Measurements from ENCODE around the gene TSEN34. TPM values are rescaled to one million over a fixed set of nuclear protein-coding genes. Genes with fewer than 3 reads are reported as not detected.

The TSEN34 gene
- total and polyA plus RNA-seq, 2 experiments from 2014 or later, result 36.6 to 53.4 TPM

GRCh38 chr19:54152878-54153524 is 38.1 kb upstream of the TSEN34 start:
- H3K36me3 Mint-ChIP-seq (ENCODE audit: low read depth), result peaks cover 74% of the 10 kb centered on the region
- H3F3A ChIP-seq (replicated peaks; ENCODE audit: low read depth), result peaks cover 21% of the 10 kb centered on the region
- ATAC-seq, result no peak
- no peaks in the 10 kb centered on the region; the same call in 2 of the 3 replicates for H3K9me3 Mint-ChIP-seq
- no peak for DNase-seq (ENCODE audit: low spot score)
- TF ChIP-seq ETS1 (IDR thresholded peaks at IDR 0.05) (no peak), ZNF331 (CRISPR knock-in tag; IDR thresholded peaks at IDR 0.05; ENCODE audit: low read depth) (no peak), CREB1 (CRISPR knock-in tag; IDR thresholded peaks at IDR 0.05; ENCODE audit: low read depth) (no peak), ZNF114 (CRISPR knock-in tag; IDR thresholded peaks at IDR 0.05) (no peak), STAT1 (IDR thresholded peaks at IDR 0.05; ENCODE audit: unreplicated experiment) (no peak), NANOG (IDR thresholded peaks at IDR 0.05; ENCODE audit: borderline replicate concordance) (no peak), ZNF462 (CRISPR knock-in tag; IDR thresholded peaks at IDR 0.05) (no peak), POLR2AphosphoS5 (IDR thresholded peaks at IDR 0.05; ENCODE audit: low read depth) (no peak), EZH2phosphoT487 (IDR thresholded peaks at IDR 0.05; ENCODE audit: unreplicated experiment) (no peak), JUNB (IDR thresholded peaks at IDR 0.05; ENCODE audit: unreplicated experiment) (no peak), CTCF (conservative IDR thresholded peaks at IDR 0.05; ENCODE audit: low read depth in 2 of 2) (no peak), EZH2 (IDR thresholded peaks at IDR 0.05; ENCODE audit: low read depth, unreplicated experiment) (no peak), REST (IDR thresholded peaks at IDR 0.05; ENCODE audit: unreplicated experiment) (no peak)
- peaks cover 10% of the 10 kb centered on the region; the same call in 1 of the 2 replicates for H4K20me1 ChIP-seq (replicated peaks; ENCODE audit: insufficient read depth)
- no peak overlapping the region for H3K4me3 ChIP-seq
- no peaks in the 10 kb centered on the region for H3K4me1 ChIP-seq (ENCODE audit: insufficient read depth)
- H3K4me1 Mint-ChIP-seq, result no peaks in the 10 kb centered on the region; the same call in 2 of the 3 replicates
- H3K79me2 ChIP-seq (replicated peaks; ENCODE audit: insufficient read depth), result no peaks in the 10 kb centered on the region; the same call in 1 of the 2 replicates
- no peaks in the 10 kb centered on the region for H3K9me2 ChIP-seq (ENCODE audit: insufficient read depth)
- no peak overlapping the region for H3K27ac ChIP-seq (ENCODE audit: low read depth)
- H3K27me3 Mint-ChIP-seq (ENCODE audit: insufficient read depth, low read depth, poor library complexity), result peaks cover 14% of the 10 kb centered on the region
- H3K36me3 ChIP-seq (ENCODE audit: insufficient read depth), result peaks cover 27% of the 10 kb centered on the region
- H3K4me2 ChIP-seq, result no peak overlapping the region
- no peaks in the 10 kb centered on the region for H3K27me3 ChIP-seq (ENCODE audit: insufficient read depth)
- H3K4me3 Mint-ChIP-seq, result no peak overlapping the region; the same call in 2 of the 3 replicates
- no peak overlapping the region for H3K27ac Mint-ChIP-seq
- no peak overlapping the region for H2AFZ ChIP-seq

Measured in GM23338 (cell line).